DMS114 treated with DMSO at 0.1 percent for 48 hours (cell line): ENCODE measurements around the gene NUTM1.
A peak's percentile ranks its signal among the peaks of the same experiment; 100 is the strongest.
"Not testable (repeated sequence)": the region's sequence is repeated elsewhere in the genome, so short reads cannot be mapped to it uniquely, and the experiment has no call there.

ENCODE experiments used
- DNase-seq: peaks from one replicate; lab custom pipeline; 2025; ENCODE audit not compliant: unreplicated experiment; lab: John Stamatoyannopoulos, UW

NUTM1 gene

GRCh38 chr15:34362047-34362773 is 19.1 kb downstream of the NUTM1 start:
- no peak for DNase-seq

- no peak for DNase-seq
Measured at GRCh38 chr15:34364041-34364440, 20.9 kb downstream of the NUTM1 start.

- no peak for DNase-seq
Measured at GRCh38 chr15:34365091-34365825, 22.1 kb downstream of the NUTM1 start.

GRCh38 chr15:34365836-34366235 is 22.7 kb downstream of the NUTM1 start:
- DNase-seq: no peak

GRCh38 chr15:34366271-34367065 is 23.4 kb downstream of the NUTM1 start:
- no peak for DNase-seq

GRCh38 chr15:34367101-34368081 is 24.3 kb downstream of the NUTM1 start, which contains the start of gene LPCAT4:
Gene LPCAT4 (minus strand): TSS chr15:34367196. CDS start chr15:34367100, 96 bp downstream.
- DNase-seq: peak; percentile 57

GRCh38 chr15:34370129-34370528 is 27.0 kb downstream of the NUTM1 start:
- DNase-seq: no peak

- no peak for DNase-seq
Measured at GRCh38 chr15:34370643-34371042, 27.5 kb downstream of the NUTM1 start.

GRCh38 chr15:34373951-34374350 is 30.8 kb downstream of the NUTM1 start:
- DNase-seq: no peak

- DNase-seq: no peak
Measured at GRCh38 chr15:34374816-34375215, 31.7 kb downstream of the NUTM1 start.

- DNase-seq: not testable (repeated sequence)
Measured at GRCh38 chr15:34375541-34375940, 32.4 kb downstream of the NUTM1 start.

GRCh38 chr15:34376856-34377255 is 33.7 kb downstream of the NUTM1 start:
- DNase-seq: no peak

GRCh38 chr15:34380491-34380890 is 37.4 kb downstream of the NUTM1 start:
- DNase-seq: not testable (repeated sequence)

- not testable (repeated sequence) for DNase-seq
Measured at GRCh38 chr15:34381829-34382521, 38.9 kb downstream of the NUTM1 start.

- DNase-seq: not testable (repeated sequence)
Measured at GRCh38 chr15:34389594-34390086, 46.5 kb downstream of the NUTM1 start.

GRCh38 chr15:34392981-34393380 is 49.9 kb downstream of the NUTM1 start:
- not testable (repeated sequence) for DNase-seq

GRCh38 chr15:34397637-34398259 is 54.6 kb downstream of the NUTM1 start:
- not testable (repeated sequence) for DNase-seq

GRCh38 chr15:34403160-34403598 is 60.1 kb downstream of the NUTM1 start:
- not testable (repeated sequence) for DNase-seq

GRCh38 chr15:34403899-34404298 is 60.8 kb downstream of the NUTM1 start:
- not testable (repeated sequence) for DNase-seq
